Endothelial cell (in vitro differentiated cells): ENCODE results near the gene GRIN2A. TPM values are rescaled to one million over a fixed set of nuclear protein-coding genes. Genes with fewer than 3 reads are reported as not detected.

Experiments used
- DNase-seq: peaks from one replicate; pipeline ENCODE4 v3.0.0; 2021; ENCODE audit warnings: low spot score
- H3K27ac Mint-ChIP-seq: one replicate; pipeline ENCODE4 v1.8.0; 2021; ENCODE audit warnings: mixed read lengths, inconsistent platforms; ENCODE audit not compliant: unreplicated experiment
- H3K27me3 Mint-ChIP-seq: one replicate; pipeline ENCODE4 v1.8.0; 2021; ENCODE audit warnings: mild to moderate bottlenecking, moderate library complexity, mixed read lengths, inconsistent platforms; ENCODE audit not compliant: unreplicated experiment
- H3K36me3 Mint-ChIP-seq: one replicate; pipeline ENCODE4 v1.8.0; 2021; ENCODE audit warnings: mild to moderate bottlenecking, low read depth, mixed read lengths, inconsistent platforms; ENCODE audit not compliant: unreplicated experiment
- H3K4me1 Mint-ChIP-seq: one replicate; pipeline ENCODE4 v1.8.0; 2021; ENCODE audit warnings: mild to moderate bottlenecking, mixed read lengths, inconsistent platforms; ENCODE audit not compliant: unreplicated experiment
- H3K4me3 Mint-ChIP-seq: one replicate; pipeline ENCODE4 v1.8.0; 2021; ENCODE audit warnings: mild to moderate bottlenecking, mixed read lengths, inconsistent platforms; ENCODE audit not compliant: unreplicated experiment
- H3K9me3 Mint-ChIP-seq: one replicate; pipeline ENCODE4 v1.8.0; 2021; ENCODE audit warnings: mixed read lengths, inconsistent platforms; ENCODE audit not compliant: unreplicated experiment
- total RNA-seq: library from RNA; stranded (reverse); fragmentation: NEBNext Ultra II Directional; extraction: Animal tissue kit (Norgen Biotek cat#: 25700); gene quantifications from one replicate; pipeline ENCODE4 v1.2.1, GENCODE V29; 2021; ENCODE audit not compliant: unreplicated experiment
- TF ChIP-seq, protein P1 (sequence below): fragments of 200-600 bp; sonication (generic); IDR thresholded peaks from one replicate; pipeline ENCODE4 v1.5.0; 2021; ENCODE audit warnings: antibody characterized with exemption; ENCODE audit not compliant: unreplicated experiment

GRIN2A gene
- total RNA-seq, 1 donor from 2014 or later = 0.03 TPM

- no peak overlapping the region for H3K27ac Mint-ChIP-seq
- H3K36me3 Mint-ChIP-seq = no peaks in the 10 kb centered on the region
- TF ChIP-seq, protein P1, sequence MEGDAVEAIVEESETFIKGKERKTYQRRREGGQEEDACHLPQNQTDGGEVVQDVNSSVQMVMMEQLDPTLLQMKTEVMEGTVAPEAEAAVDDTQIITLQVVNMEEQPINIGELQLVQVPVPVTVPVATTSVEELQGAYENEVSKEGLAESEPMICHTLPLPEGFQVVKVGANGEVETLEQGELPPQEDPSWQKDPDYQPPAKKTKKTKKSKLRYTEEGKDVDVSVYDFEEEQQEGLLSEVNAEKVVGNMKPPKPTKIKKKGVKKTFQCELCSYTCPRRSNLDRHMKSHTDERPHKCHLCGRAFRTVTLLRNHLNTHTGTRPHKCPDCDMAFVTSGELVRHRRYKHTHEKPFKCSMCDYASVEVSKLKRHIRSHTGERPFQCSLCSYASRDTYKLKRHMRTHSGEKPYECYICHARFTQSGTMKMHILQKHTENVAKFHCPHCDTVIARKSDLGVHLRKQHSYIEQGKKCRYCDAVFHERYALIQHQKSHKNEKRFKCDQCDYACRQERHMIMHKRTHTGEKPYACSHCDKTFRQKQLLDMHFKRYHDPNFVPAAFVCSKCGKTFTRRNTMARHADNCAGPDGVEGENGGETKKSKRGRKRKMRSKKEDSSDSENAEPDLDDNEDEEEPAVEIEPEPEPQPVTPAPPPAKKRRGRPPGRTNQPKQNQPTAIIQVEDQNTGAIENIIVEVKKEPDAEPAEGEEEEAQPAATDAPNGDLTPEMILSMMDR = no peak
- peaks cover 6% of the 10 kb centered on the region for H3K27me3 Mint-ChIP-seq
- no peak for DNase-seq
- H3K4me3 Mint-ChIP-seq = no peak overlapping the region
- no peaks in the 10 kb centered on the region for H3K9me3 Mint-ChIP-seq
- H3K4me1 Mint-ChIP-seq = peaks cover 3% of the 10 kb centered on the region
Measured at GRCh38 chr16:9775998-9776397, 406.2 kb downstream of the GRIN2A start.

GRCh38 chr16:9773289-9773688 is 408.9 kb downstream of the GRIN2A start:
- no peaks in the 10 kb centered on the region for H3K36me3 Mint-ChIP-seq
- H3K4me1 Mint-ChIP-seq = peaks cover 3% of the 10 kb centered on the region
- peaks cover 3% of the 10 kb centered on the region for H3K27me3 Mint-ChIP-seq
- TF ChIP-seq, protein P1 = no peak
- no peak overlapping the region for H3K27ac Mint-ChIP-seq
- no peak for DNase-seq
- no peaks in the 10 kb centered on the region for H3K9me3 Mint-ChIP-seq
- H3K4me3 Mint-ChIP-seq = no peak overlapping the region

- Mint-ChIP-seq H3K27ac (no peak overlapping the region), H3K4me1 (peaks cover 3% of the 10 kb centered on the region), H3K9me3 (no peaks in the 10 kb centered on the region), H3K4me3 (no peak overlapping the region), H3K36me3 (no peaks in the 10 kb centered on the region), H3K27me3 (peaks cover 3% of the 10 kb centered on the region)
- no peak for DNase-seq
- TF ChIP-seq, protein P1 = no peak
Measured at GRCh38 chr16:9772526-9773225, 409.6 kb downstream of the GRIN2A start.

DNA sequence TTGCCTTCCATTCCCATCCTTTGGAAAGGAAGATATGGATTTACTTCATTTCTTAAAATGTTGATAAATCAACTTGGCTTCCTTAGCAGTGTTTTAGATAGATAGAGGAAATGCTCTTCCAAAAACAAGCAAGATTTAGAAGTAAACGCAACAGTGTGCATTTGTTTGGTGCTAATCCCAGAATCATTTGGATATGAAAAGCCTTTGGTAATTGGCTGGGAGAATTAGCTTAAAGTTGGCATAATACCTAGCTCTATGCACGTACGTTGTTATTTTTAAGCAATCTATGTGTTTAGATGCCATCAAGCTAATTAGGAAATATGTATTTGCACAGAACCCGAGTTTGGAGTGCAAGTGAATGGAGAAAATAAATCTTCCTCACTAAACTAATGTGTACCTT is 415.3 kb downstream of the GRIN2A start:
- H3K27me3 Mint-ChIP-seq = peaks cover 2% of the 10 kb centered on the region
- no peak overlapping the region for H3K27ac Mint-ChIP-seq
- H3K36me3 Mint-ChIP-seq = peaks cover 4% of the 10 kb centered on the region
- DNase-seq = no peak
- no peaks in the 10 kb centered on the region for H3K4me1 Mint-ChIP-seq
- no peak overlapping the region for H3K4me3 Mint-ChIP-seq
- TF ChIP-seq, protein P1 = no peak
- no peaks in the 10 kb centered on the region for H3K9me3 Mint-ChIP-seq

DNA sequence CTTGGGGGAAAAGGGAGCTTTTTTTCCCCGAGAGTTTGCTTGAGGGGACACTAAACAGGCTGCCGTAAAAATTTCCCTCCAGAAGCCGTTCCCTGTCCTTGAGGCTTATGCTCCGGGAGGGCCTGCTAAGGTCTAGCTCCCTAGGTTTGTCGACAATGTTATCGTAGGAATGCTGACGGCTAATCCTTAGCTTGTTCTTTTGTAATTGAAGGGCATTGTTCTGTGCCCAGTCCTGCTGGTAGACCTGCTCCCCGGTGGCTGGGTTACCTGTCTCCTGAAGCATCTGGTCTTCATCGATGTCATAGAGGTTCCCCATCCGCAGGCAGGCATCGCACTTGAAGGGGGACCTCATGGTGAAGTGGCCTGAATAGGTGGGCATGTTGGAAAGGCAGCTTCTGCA is 418.7 kb downstream of the GRIN2A start:
- H3K36me3 Mint-ChIP-seq = peaks cover 4% of the 10 kb centered on the region
- peaks cover 2% of the 10 kb centered on the region for H3K27me3 Mint-ChIP-seq
- no peak for DNase-seq
- TF ChIP-seq, protein P1 = no peak
- H3K9me3 Mint-ChIP-seq = no peaks in the 10 kb centered on the region
- no peaks in the 10 kb centered on the region for H3K4me1 Mint-ChIP-seq
- H3K4me3 Mint-ChIP-seq = no peak overlapping the region
- H3K27ac Mint-ChIP-seq = no peak overlapping the region
